Gastroesophageal sphincter (tissue), 3 donors: Measurements from ENCODE around the gene CDK18.

Experiments used
- CTCF ChIP-seq, 4 experiments: fragments of 200-600 bp in 2 of 4; fragments of 450-650 bp in 2 of 4; sonication (generic) in 1 of 4; IDR thresholded peaks; one replicate each; pipeline ENCODE4 v1.5.1; 2017 to 2019; ENCODE audit warnings: antibody characterized with exemption in 4 of 4, mild to moderate bottlenecking in 2 of 4, moderate library complexity in 2 of 4
- EP300 ChIP-seq: sonication (generic); formaldehyde crosslinking; IDR thresholded peaks from one replicate; pipeline ENCODE4 v1.6.1; 2017; ENCODE audit warnings: antibody characterized with exemption, mild to moderate bottlenecking
- POLR2A ChIP-seq, 2 donors: fragments of 450-650 bp; IDR thresholded peaks; one replicate each; pipeline ENCODE4 v1.6.1; 2017; ENCODE audit warnings: antibody characterized with exemption in 2 of 2, mild to moderate bottlenecking in 2 of 2, moderate library complexity in 1 of 2
- POLR2AphosphoS5 ChIP-seq: sonication (generic); formaldehyde crosslinking; IDR thresholded peaks from one replicate; pipeline ENCODE4 v1.6.1; 2017; ENCODE audit warnings: antibody characterized with exemption

- TF ChIP-seq CTCF (IDR thresholded peaks at IDR 0.05) (no peak), POLR2AphosphoS5 (no peak), POLR2A (IDR thresholded peaks at IDR 0.05) (no peak), EP300 (no peak)
These were observed 23.3 kb upstream of the CDK18 start for GRCh38 chr1:205481218-205481617.
